8988T (cell line): ENCODE measurements around the gene ROBO4.
A peak's percentile ranks its signal among the peaks of the same experiment; 100 is the strongest.

ENCODE experiments used
- DNase-seq: peaks from one replicate; pipeline ENCODE4 v3.0.0; 2011

Gene ROBO4

GRCh38 chr11:124917115-124917637 is 19.5 kb upstream of the ROBO4 start:
- no peak for DNase-seq

- no peak for DNase-seq
Observed at GRCh38 chr11:124916370-124916710, 18.7 kb upstream of the ROBO4 start.

GRCh38 chr11:124915541-124916369 is 18.1 kb upstream of the ROBO4 start:
- no peak for DNase-seq

GRCh38 chr11:124902616-124903015 is 5.0 kb upstream of the ROBO4 start:
- no peak for DNase-seq

- DNase-seq = peak; percentile 56
Observed at GRCh38 chr11:124900464-124900863, 2.8 kb upstream of the ROBO4 start.

- peak; percentile 25 for DNase-seq
Observed at GRCh38 chr11:124899383-124900145, 1.9 kb upstream of the ROBO4 start.

- DNase-seq = peak; percentile 13
Observed at GRCh38 chr11:124898711-124899110, 1.0 kb upstream of the ROBO4 start.

GRCh38 chr11:124898263-124898680 is 607 bp upstream of the ROBO4 start:
- DNase-seq = peak; percentile 36

- DNase-seq = peak; percentile 6
Observed at GRCh38 chr11:124896821-124897391, 759 bp downstream of the ROBO4 start.

- DNase-seq = no peak
Observed at GRCh38 chr11:124896071-124896750, 1.5 kb downstream of the ROBO4 start.

GRCh38 chr11:124895471-124895971 is 2.1 kb downstream of the ROBO4 start:
- peak; percentile 8 for DNase-seq

- no peak for DNase-seq
Observed at GRCh38 chr11:124894606-124895430, 2.8 kb downstream of the ROBO4 start.

GRCh38 chr11:124893781-124894401 is 3.8 kb downstream of the ROBO4 start:
- peak; percentile 3 for DNase-seq

GRCh38 chr11:124892750-124893454 is 4.8 kb downstream of the ROBO4 start:
- DNase-seq = no peak

GRCh38 chr11:124892146-124892545 is 5.5 kb downstream of the ROBO4 start:
- DNase-seq = no peak

GRCh38 chr11:124891373-124891861 is 6.2 kb downstream of the ROBO4 start:
- DNase-seq = peak; percentile 35

GRCh38 chr11:124890683-124891372 is 6.8 kb downstream of the ROBO4 start:
- peak; percentile 0 for DNase-seq

GRCh38 chr11:124890151-124890550 is 7.5 kb downstream of the ROBO4 start:
- no peak for DNase-seq

GRCh38 chr11:124889191-124890091 is 8.2 kb downstream of the ROBO4 start:
- DNase-seq = peak; percentile 10
